Psoas muscle (tissue), 8 donors: ENCODE data around the gene PLEKHH2. TPM values are rescaled to one million over a fixed set of nuclear protein-coding genes. Genes with fewer than 3 reads are reported as not detected.

Experiments used
- ATAC-seq, 4 donors: fragments of 200-7000 bp; cut with Tn5 transposase; one replicate each; pipeline ENCODE4 v1.9.1; 2020; ENCODE audit warnings: moderate library complexity in 3 of 4, mild to moderate bottlenecking in 2 of 4
- DNase-seq, 2 donors: peaks; one replicate each; pipeline ENCODE4 v3.0.0-alpha.2; 2020
- H3K27ac ChIP-seq: fragments of 200-600 bp; one replicate; pipeline ENCODE4 v1.8.0; 2022
- H3K27me3 ChIP-seq, 3 donors: fragments of 200-600 bp in 1 of 3; one replicate each; pipeline versions ENCODE4 v1.6.1 to v1.8.0; 2013 to 2022; ENCODE audit warnings: low read length in 2 of 3, mild to moderate bottlenecking in 2 of 3, moderate library complexity in 1 of 3; ENCODE audit not compliant: insufficient read depth in 3 of 3
- H3K36me3 ChIP-seq, 2 donors: fragments of 200-600 bp in 1 of 2; one replicate each; pipeline versions ENCODE4 v1.6.1 to v1.8.0; 2013 to 2022; ENCODE audit warnings: low read depth in 1 of 2, mild to moderate bottlenecking in 1 of 2, moderate library complexity in 1 of 2; ENCODE audit not compliant: insufficient read depth in 1 of 2
- H3K4me1 ChIP-seq: fragments of 200-600 bp; one replicate; pipeline ENCODE4 v1.8.0; 2022
- H3K4me3 ChIP-seq: fragments of 200-600 bp; one replicate; pipeline ENCODE4 v1.8.0; 2022; ENCODE audit warnings: mild to moderate bottlenecking
- H3K9me3 ChIP-seq: fragments of 200-600 bp; one replicate; pipeline ENCODE4 v1.8.0; 2022
- WGBS, 3 donors: extraction: QIAGEN DNeasy Blood & Tissue Kit; methylation state at CpG; one replicate each; pipeline versions ENCODE4 v1.1.6 to v1.1.7; 2013; 5-methylcytosine and 5-hydroxymethylcytosine counted together
- intact Hi-C, 2 donors: fragments of 100-400 bp; cut with DNase I; formaldehyde crosslinking; loops; one replicate each; pipeline versions ENCODE4 v1.11.0 to v1.14.2; 2022
- polyA plus RNA-seq, 3 donors: library from polyadenylated mRNA; stranded (reverse); fragments of 200-250 nt; gene quantifications; one replicate each; pipeline ENCODE4 v1.2.3, GENCODE V29; 2013
- total RNA-seq, 4 donors: library from RNA; stranded (reverse); fragmentation: NEBNext Ultra II Directional in 2 of 4; extraction: Animal tissue kit (Norgen Biotek cat#: 25700) in 2 of 4; gene quantifications; one replicate each; pipeline versions ENCODE4 v1.2.1 to v1.2.4, GENCODE V29; 2021 to 2023
- TF ChIP-seq, protein P1 (sequence below): fragments of 200-600 bp; IDR thresholded peaks from one replicate; pipeline ENCODE4 v1.8.0; 2022; ENCODE audit warnings: antibody characterized with exemption
- donor health status: healthy with polysubstance abuse.
- donor health status: DM: no; HTN: no; CAD: no; lungs with moderate emphysema.
- donor health status: Bipolar disorder and iron deficiency.
- donor health status: healthy.
- donor health status: DM: yes; HTN: yes; CAD: no.
- donor health status: DM: no; HTN: no; CAD: no.
- donor health status: DM: no; HTN: no; CAD: no.
- donor health status: DM: yes; HTN: yes; CAD: no.

PLEKHH2 gene
- total and polyA plus RNA-seq, 7 donors = 0.14 to 2.2 (median 0.38) TPM

- intact Hi-C loops = no loop called here
- Histone ChIP-seq H3K36me3 (no peaks in the 10 kb centered on the region), H3K27me3 (peaks cover 0 to 4% (median 0%) of the 10 kb centered on the region in 3 donors), H3K27ac (no peak overlapping the region), H3K9me3 (no peaks in the 10 kb centered on the region), H3K4me1 (no peaks in the 10 kb centered on the region), H3K4me3 (no peak overlapping the region)
- TF ChIP-seq, protein P1, sequence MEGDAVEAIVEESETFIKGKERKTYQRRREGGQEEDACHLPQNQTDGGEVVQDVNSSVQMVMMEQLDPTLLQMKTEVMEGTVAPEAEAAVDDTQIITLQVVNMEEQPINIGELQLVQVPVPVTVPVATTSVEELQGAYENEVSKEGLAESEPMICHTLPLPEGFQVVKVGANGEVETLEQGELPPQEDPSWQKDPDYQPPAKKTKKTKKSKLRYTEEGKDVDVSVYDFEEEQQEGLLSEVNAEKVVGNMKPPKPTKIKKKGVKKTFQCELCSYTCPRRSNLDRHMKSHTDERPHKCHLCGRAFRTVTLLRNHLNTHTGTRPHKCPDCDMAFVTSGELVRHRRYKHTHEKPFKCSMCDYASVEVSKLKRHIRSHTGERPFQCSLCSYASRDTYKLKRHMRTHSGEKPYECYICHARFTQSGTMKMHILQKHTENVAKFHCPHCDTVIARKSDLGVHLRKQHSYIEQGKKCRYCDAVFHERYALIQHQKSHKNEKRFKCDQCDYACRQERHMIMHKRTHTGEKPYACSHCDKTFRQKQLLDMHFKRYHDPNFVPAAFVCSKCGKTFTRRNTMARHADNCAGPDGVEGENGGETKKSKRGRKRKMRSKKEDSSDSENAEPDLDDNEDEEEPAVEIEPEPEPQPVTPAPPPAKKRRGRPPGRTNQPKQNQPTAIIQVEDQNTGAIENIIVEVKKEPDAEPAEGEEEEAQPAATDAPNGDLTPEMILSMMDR = no peak
- ATAC-seq = no peak
- DNase-seq = no peak
- 86 to 90% (median 89%) methylated on average over 2 of the region's 2 CpGs for WGBS, 3 donors
These were observed 100.8 kb downstream of the PLEKHH2 start for GRCh38 chr2:43737855-43738254.

DNA sequence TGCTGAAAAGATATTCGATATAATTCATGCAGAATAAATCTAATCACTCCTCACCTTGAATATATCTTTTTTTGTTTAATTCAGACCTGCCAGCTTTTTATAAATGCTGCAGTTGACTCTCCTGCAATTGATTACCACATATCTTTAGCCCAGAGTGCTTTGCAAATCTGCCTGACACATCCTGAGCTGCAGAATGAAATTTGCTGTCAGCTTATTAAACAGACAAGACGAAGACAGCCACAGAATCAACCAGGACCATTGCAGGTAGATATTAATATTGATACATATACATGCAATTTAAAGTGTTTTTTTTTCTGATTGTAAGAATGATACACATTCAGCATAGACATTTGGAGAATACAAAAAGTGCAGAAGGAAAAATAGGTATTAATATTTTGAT, 101.2 kb downstream of the PLEKHH2 start:
- Histone ChIP-seq H3K4me1 (no peaks in the 10 kb centered on the region), H3K4me3 (no peak overlapping the region), H3K27me3 (peaks cover 0 to 4% (median 0%) of the 10 kb centered on the region in 3 donors), H3K36me3 (no peaks in the 10 kb centered on the region), H3K27ac (no peak overlapping the region), H3K9me3 (no peaks in the 10 kb centered on the region)
- DNase-seq (no peak), ATAC-seq (no peak)
- whole genome bisulfite sequencing, 3 donors = 89 to 94% (median 90%) methylated on average over 2 of the region's 2 CpGs
- TF ChIP-seq, protein P1 = no peak
- intact Hi-C loops = no loop called here

DNA sequence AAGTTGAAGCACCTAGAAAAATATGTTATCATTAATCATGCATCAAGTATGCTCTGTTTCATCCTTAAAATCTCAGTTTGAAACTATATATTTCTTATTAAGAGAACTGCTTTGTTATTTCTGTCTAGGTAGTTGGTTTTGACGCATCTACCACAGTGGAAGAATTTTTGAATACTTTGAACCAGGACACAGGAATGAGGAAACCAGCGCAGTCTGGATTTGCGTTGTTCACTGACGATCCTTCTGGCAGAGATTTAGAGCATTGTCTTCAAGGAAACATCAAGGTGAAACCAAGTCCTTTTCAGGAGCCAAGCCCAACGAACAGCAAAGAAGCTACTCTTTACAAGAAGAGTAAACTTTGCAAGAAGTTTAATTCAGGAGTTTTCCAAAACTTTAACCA, 106.6 kb downstream of the PLEKHH2 start:
- Histone ChIP-seq H3K4me3 (no peak overlapping the region), H3K4me1 (no peaks in the 10 kb centered on the region), H3K27me3 (peaks cover 0 to 4% (median 2%) of the 10 kb centered on the region in 3 donors), H3K27ac (no peak overlapping the region), H3K9me3 (no peaks in the 10 kb centered on the region), H3K36me3 (no peaks in the 10 kb centered on the region)
- DNase-seq = no peak
- TF ChIP-seq, protein P1 = no peak
- intact Hi-C loops = no loop called here
- WGBS, 3 donors = 73 to 85% (median 79%) methylated on average over 5 of the region's 5 CpGs
- no peak for ATAC-seq

GRCh38 chr2:43745457-43745856, 108.4 kb downstream of the PLEKHH2 start:
- Histone ChIP-seq H3K4me1 (no peaks in the 10 kb centered on the region), H3K4me3 (no peak overlapping the region), H3K27ac (no peak overlapping the region), H3K36me3 (no peaks in the 10 kb centered on the region), H3K27me3 (peaks cover 0 to 2% (median 0%) of the 10 kb centered on the region in 3 donors), H3K9me3 (no peaks in the 10 kb centered on the region)
- ATAC-seq = no peak
- WGBS, 3 donors = 46 to 57% (median 47%) methylated on average over 3 of the region's 3 CpGs
- no peak for DNase-seq
- TF ChIP-seq, protein P1 = no peak
- intact Hi-C loops = no loop called here

- intact Hi-C loops = no loop called here
- Histone ChIP-seq H3K36me3 (no peaks in the 10 kb centered on the region), H3K27ac (no peak overlapping the region), H3K27me3 (peaks cover 0 to 2% (median 0%) of the 10 kb centered on the region in 3 donors), H3K4me3 (no peak overlapping the region), H3K4me1 (no peaks in the 10 kb centered on the region), H3K9me3 (no peaks in the 10 kb centered on the region)
- ATAC-seq (no peak), DNase-seq (no peak)
- 63 to 71% (median 67%) methylated on average over 5 of the region's 5 CpGs for WGBS, 3 donors
- TF ChIP-seq, protein P1 = no peak
These were observed 111.3 kb downstream of the PLEKHH2 start for GRCh38 chr2:43748333-43748732.
